GM23338 (cell line): ENCODE data around the gene GLS. TPM values are rescaled to one million over a fixed set of nuclear protein-coding genes. Genes with fewer than 3 reads are reported as not detected.
A peak's percentile ranks its signal among the peaks of the same experiment; 100 is the strongest.

Experiments used
- ATAC-seq: fragments of 200-7000 bp; cut with Tn5 transposase; 3 replicates; pipeline ENCODE4 v1.9.1; 2020
- DNase-seq: peaks from one replicate; pipeline ENCODE4 v3.0.0-alpha.2; 2015; ENCODE audit warnings: low spot score
- H2AFZ ChIP-seq: fragments of 200-600 bp; sonication (generic); 2 replicates; pipeline ENCODE4 v1.8.0; 2016; ENCODE audit warnings: antibody characterized with exemption, mild to moderate bottlenecking, moderate library complexity
- H3F3A ChIP-seq: fragments of 200-600 bp; sonication (generic); replicated peaks from 2 replicates; pipeline ENCODE4 v1.8.0; 2017; ENCODE audit warnings: antibody characterized with exemption, mixed run types, low read depth
- H3K27ac ChIP-seq: fragments of 200-600 bp; sonication (generic); 2 replicates; pipeline ENCODE4 v1.6.1; 2016; ENCODE audit warnings: low read depth
- H3K27me3 ChIP-seq: fragments of 200-600 bp; sonication (generic); 2 replicates; pipeline ENCODE4 v1.8.0; 2016; ENCODE audit warnings: mild to moderate bottlenecking, mixed run types, moderate library complexity; ENCODE audit not compliant: insufficient read depth
- H3K36me3 ChIP-seq: fragments of 200-600 bp; sonication (generic); 2 replicates; pipeline ENCODE4 v1.8.0; 2016; ENCODE audit warnings: mild to moderate bottlenecking; ENCODE audit not compliant: insufficient read depth
- H3K4me1 ChIP-seq: fragments of 200-600 bp; sonication (generic); 2 replicates; pipeline ENCODE4 v1.8.0; 2016; ENCODE audit warnings: mild to moderate bottlenecking, moderate library complexity; ENCODE audit not compliant: insufficient read depth
- H3K4me2 ChIP-seq: fragments of 200-600 bp; sonication (generic); 2 replicates; pipeline ENCODE4 v1.7.1; 2017; ENCODE audit warnings: mixed run types
- H3K4me3 ChIP-seq: fragments of 200-600 bp; sonication (generic); 2 replicates; pipeline ENCODE4 v1.6.1; 2016; ENCODE audit warnings: mixed run types
- H3K79me2 ChIP-seq: fragments of 200-600 bp; sonication (generic); replicated peaks from 2 replicates; pipeline ENCODE4 v1.8.0; 2017; ENCODE audit warnings: mild to moderate bottlenecking; ENCODE audit not compliant: insufficient read depth
- H3K9me2 ChIP-seq: fragments of 200-600 bp; sonication (generic); 2 replicates; pipeline ENCODE4 v1.8.0; 2017; ENCODE audit not compliant: insufficient read depth
- H4K20me1 ChIP-seq: fragments of 200-600 bp; sonication (generic); replicated peaks from 2 replicates; pipeline ENCODE4 v1.8.0; 2017; ENCODE audit warnings: mild to moderate bottlenecking; ENCODE audit not compliant: insufficient read depth
- H3K27ac Mint-ChIP-seq: 2 replicates; pipeline ENCODE4 v1.8.0; 2020; ENCODE audit warnings: inconsistent platforms, mild to moderate bottlenecking, moderate library complexity, mixed read lengths
- H3K27me3 Mint-ChIP-seq: 3 replicates; pipeline ENCODE4 v1.8.0; 2022; ENCODE audit warnings: low read depth, mild to moderate bottlenecking, moderate library complexity, mixed read lengths, inconsistent platforms; ENCODE audit not compliant: insufficient read depth, poor library complexity
- H3K36me3 Mint-ChIP-seq: 3 replicates; pipeline ENCODE4 v1.8.0; 2021; ENCODE audit warnings: low read depth, mild to moderate bottlenecking, inconsistent platforms, moderate library complexity, mixed read lengths
- H3K4me1 Mint-ChIP-seq: 3 replicates; pipeline ENCODE4 v1.8.0; 2020; ENCODE audit warnings: mild to moderate bottlenecking, inconsistent platforms, mixed read lengths
- H3K4me3 Mint-ChIP-seq: 3 replicates; pipeline ENCODE4 v1.8.0; 2021; ENCODE audit warnings: moderate library complexity, mild to moderate bottlenecking, inconsistent platforms, mixed read lengths
- H3K9me3 Mint-ChIP-seq: 3 replicates; pipeline ENCODE4 v1.8.0; 2020; ENCODE audit warnings: moderate library complexity, mild to moderate bottlenecking, inconsistent platforms, mixed read lengths
- CREB1 ChIP-seq: fragments of 250-450 bp; sonication (Bioruptor Pico); IDR thresholded peaks from 2 replicates; pipeline ENCODE4 v1.5.0; 2020; ENCODE audit warnings: low read depth, mild to moderate bottlenecking, moderate library complexity
- ETS1 ChIP-seq: IDR thresholded peaks from 2 replicates; pipeline ENCODE4 v1.6.1; 2016; ENCODE audit warnings: antibody characterized with exemption
- EZH2 ChIP-seq: fragments of 200-600 bp; sonication (generic); IDR thresholded peaks from one replicate; pipeline ENCODE4 v1.8.0; 2017; ENCODE audit warnings: antibody characterized with exemption, mild to moderate bottlenecking, low read depth; ENCODE audit not compliant: unreplicated experiment
- EZH2phosphoT487 ChIP-seq: fragments of 200-600 bp; sonication (generic); IDR thresholded peaks from one replicate; pipeline ENCODE4 v1.8.1; 2018; ENCODE audit warnings: antibody characterized with exemption; ENCODE audit not compliant: unreplicated experiment
- NANOG ChIP-seq: IDR thresholded peaks from 2 replicates; pipeline ENCODE4 v1.6.1; 2016; ENCODE audit warnings: antibody characterized with exemption, borderline replicate concordance
- POLR2AphosphoS5 ChIP-seq: IDR thresholded peaks from 2 replicates; pipeline ENCODE4 v1.6.1; 2016; ENCODE audit warnings: antibody characterized with exemption, low read depth
- REST ChIP-seq: IDR thresholded peaks from one replicate; pipeline ENCODE4 v1.6.1; 2018; ENCODE audit warnings: antibody characterized with exemption; ENCODE audit not compliant: unreplicated experiment
- STAT1 ChIP-seq: IDR thresholded peaks from one replicate; pipeline ENCODE4 v1.6.1; 2016; ENCODE audit warnings: antibody characterized with exemption; ENCODE audit not compliant: unreplicated experiment
- ZNF114 ChIP-seq: fragments of 250-450 bp; sonication (Bioruptor Pico); IDR thresholded peaks from 2 replicates; pipeline ENCODE4 v1.5.0; 2020; ENCODE audit warnings: mild to moderate bottlenecking, moderate library complexity
- ZNF331 ChIP-seq: fragments of 250-450 bp; sonication (Bioruptor Pico); IDR thresholded peaks from 2 replicates; pipeline ENCODE4 v1.5.0; 2020; ENCODE audit warnings: low read depth, mild to moderate bottlenecking, moderate library complexity
- ZNF462 ChIP-seq: fragments of 250-450 bp; sonication (Bioruptor Pico); IDR thresholded peaks from 2 replicates; pipeline ENCODE4 v1.5.0; 2020; ENCODE audit warnings: mild to moderate bottlenecking, moderate library complexity
- polyA plus RNA-seq: library from polyadenylated mRNA; unstranded; fragments of >200 nt; fragmentation: Nextera tagmentation; extraction: Ambion mirVana; gene quantifications from 2 replicates; pipeline ENCODE4 v1.2.1, GENCODE V29; 2016
- total RNA-seq: library from RNA; depleted of rRNA; stranded (reverse); fragments of >200 nt; shearing (Covaris generic); gene quantifications from 2 replicates; pipeline ENCODE4 v1.2.3, GENCODE V29; 2014

GLS gene
- total and polyA plus RNA-seq, 2 experiments from 2014 or later = 38.1 to 172 TPM

DNA sequence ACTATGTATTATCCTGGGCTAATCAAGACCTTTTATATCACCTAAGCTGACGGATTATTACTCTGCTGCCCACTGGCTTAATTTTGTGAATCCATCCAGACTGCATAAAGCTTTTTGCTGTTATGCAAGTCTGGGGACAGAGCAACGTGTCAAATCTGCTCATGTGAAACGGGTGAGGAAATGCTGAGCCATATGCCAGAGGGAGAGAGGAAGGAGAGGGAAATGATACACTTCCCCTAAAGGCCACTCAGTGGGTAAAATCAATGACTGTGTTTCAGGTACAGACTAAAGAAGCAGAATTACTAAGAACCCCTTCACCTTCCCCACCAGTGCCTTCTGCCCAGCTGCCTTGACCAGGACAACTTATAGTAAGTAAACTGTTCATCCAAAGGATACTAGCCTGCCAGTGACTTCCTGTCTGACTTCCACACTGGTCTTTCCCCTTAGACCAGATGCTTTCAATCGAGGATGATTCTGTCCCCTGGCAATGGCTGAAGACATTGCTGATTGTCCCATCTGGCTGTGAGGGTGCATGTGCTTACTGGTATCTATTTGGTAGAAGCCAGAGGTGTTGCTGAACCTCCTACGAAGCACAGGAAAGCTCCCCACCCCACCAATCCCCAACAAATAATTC, 90.4 kb downstream of the GLS start:
- Mint-ChIP-seq H3K27me3 (peaks cover 1% of the 10 kb centered on the region), H3K4me1 (no peaks in the 10 kb centered on the region), H3K27ac (peak overlapping the region; percentile 53; the same call in 1 of the 2 replicates), H3K4me3 (no peak overlapping the region), H3K36me3 (peaks cover 65% of the 10 kb centered on the region), H3K9me3 (no peaks in the 10 kb centered on the region; the same call in 2 of the 3 replicates)
- H2AFZ ChIP-seq = no peak overlapping the region
- H3K27me3 ChIP-seq = no peaks in the 10 kb centered on the region
- H3F3A ChIP-seq = no peaks in the 10 kb centered on the region
- no peaks in the 10 kb centered on the region for H3K79me2 ChIP-seq
- H3K4me3 ChIP-seq = no peak overlapping the region
- TF ChIP-seq POLR2AphosphoS5 = no peak
- no peak for TF ChIP-seq NANOG
- TF ChIP-seq ZNF331 (CRISPR knock-in tag) = no peak
- TF ChIP-seq EZH2 = no peak
- no peak for TF ChIP-seq ZNF462 (CRISPR knock-in tag)
- no peak for TF ChIP-seq EZH2phosphoT487
- no peak for TF ChIP-seq REST
- TF ChIP-seq ETS1 = no peak
- TF ChIP-seq ZNF114 = no peak
- TF ChIP-seq STAT1 = no peak
- TF ChIP-seq CREB1 = no peak
- no peaks in the 10 kb centered on the region for H3K4me1 ChIP-seq
- no peak overlapping the region for H3K4me2 ChIP-seq
- DNase-seq (no peak), ATAC-seq (no peak)
- H3K36me3 ChIP-seq = peaks cover 34% of the 10 kb centered on the region
- no peaks in the 10 kb centered on the region for H3K9me2 ChIP-seq
- H4K20me1 ChIP-seq = no peaks in the 10 kb centered on the region; the same call in 1 of the 2 replicates
- no peak overlapping the region for H3K27ac ChIP-seq
